ENCODE results near the gene ABHD2.

DNA sequence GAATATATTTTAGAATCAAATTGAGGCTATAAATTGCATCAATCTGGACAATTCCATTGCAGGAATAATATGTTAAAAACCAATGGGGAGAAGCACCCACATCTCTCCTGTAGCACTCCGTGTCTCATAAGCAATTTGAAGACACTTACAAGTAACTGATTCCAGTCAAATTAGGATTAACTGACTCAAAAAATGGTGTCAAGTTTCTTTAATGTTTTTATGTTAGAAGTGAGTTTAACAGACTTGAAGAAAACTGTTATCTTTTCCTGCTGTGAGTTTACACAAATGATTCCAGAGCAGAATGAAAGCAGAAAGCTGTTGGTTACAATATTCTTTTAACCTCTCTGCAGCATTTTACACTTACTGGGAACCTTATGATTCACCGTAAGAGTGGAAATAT is 109.9 kb downstream of the ABHD2 start:
- TF ChIP-seq, protein P1, sequence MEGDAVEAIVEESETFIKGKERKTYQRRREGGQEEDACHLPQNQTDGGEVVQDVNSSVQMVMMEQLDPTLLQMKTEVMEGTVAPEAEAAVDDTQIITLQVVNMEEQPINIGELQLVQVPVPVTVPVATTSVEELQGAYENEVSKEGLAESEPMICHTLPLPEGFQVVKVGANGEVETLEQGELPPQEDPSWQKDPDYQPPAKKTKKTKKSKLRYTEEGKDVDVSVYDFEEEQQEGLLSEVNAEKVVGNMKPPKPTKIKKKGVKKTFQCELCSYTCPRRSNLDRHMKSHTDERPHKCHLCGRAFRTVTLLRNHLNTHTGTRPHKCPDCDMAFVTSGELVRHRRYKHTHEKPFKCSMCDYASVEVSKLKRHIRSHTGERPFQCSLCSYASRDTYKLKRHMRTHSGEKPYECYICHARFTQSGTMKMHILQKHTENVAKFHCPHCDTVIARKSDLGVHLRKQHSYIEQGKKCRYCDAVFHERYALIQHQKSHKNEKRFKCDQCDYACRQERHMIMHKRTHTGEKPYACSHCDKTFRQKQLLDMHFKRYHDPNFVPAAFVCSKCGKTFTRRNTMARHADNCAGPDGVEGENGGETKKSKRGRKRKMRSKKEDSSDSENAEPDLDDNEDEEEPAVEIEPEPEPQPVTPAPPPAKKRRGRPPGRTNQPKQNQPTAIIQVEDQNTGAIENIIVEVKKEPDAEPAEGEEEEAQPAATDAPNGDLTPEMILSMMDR (IDR thresholded peaks at IDR 0.05 in 4 of 5, conservative IDR thresholded peaks at IDR 0.05 in 1 of 5), result no peak
- TF ChIP-seq POLR2A (IDR thresholded peaks at IDR 0.05), result no peak

Data from gastrocnemius medialis (tissue), 4 donors.